Stimulated activated naive B cell treated with anti-CD40 and anti-IgM and Interleukin-4, amounts not matched to agents 10 μg/mL and 1 μg/mL and 100 μg/mL, for 72 hours (primary cell): ENCODE measurements around the gene PRAMEF18.
A peak's percentile ranks its signal among the peaks of the same experiment; 100 is the strongest.
"Not testable (repeated sequence)": the region's sequence is repeated elsewhere in the genome, so short reads cannot be mapped to it uniquely, and the experiment has no call there.

ENCODE experiments used
- ATAC-seq, 2 donors: fragments of 150-1000 bp; cut with Tn5 transposase; replicated peaks; 2 replicates each; pipeline ENCODE4 v1.10.0; 2021; ENCODE audit warnings: moderate library complexity in 1 of 2
- DNase-seq: peaks from one replicate; pipeline ENCODE4 v3.0.0; 2021
- H3K27ac Mint-ChIP-seq: one replicate; pipeline ENCODE4 v1.8.0; 2022; ENCODE audit warnings: mild to moderate bottlenecking, mixed read lengths
- H3K27me3 Mint-ChIP-seq, 2 donors: one replicate each; pipeline ENCODE4 v1.8.0; 2022; ENCODE audit warnings: mixed read lengths in 2 of 2
- H3K36me3 Mint-ChIP-seq, 2 donors: one replicate each; pipeline ENCODE4 v1.8.0; 2022; ENCODE audit warnings: mixed read lengths in 2 of 2, mild to moderate bottlenecking in 1 of 2
- H3K4me1 Mint-ChIP-seq, 2 donors: one replicate each; pipeline ENCODE4 v1.8.0; 2022; ENCODE audit warnings: mixed read lengths in 2 of 2, mild to moderate bottlenecking in 1 of 2
- H3K4me3 Mint-ChIP-seq, 2 donors: one replicate each; pipeline ENCODE4 v1.8.0; 2022; ENCODE audit warnings: mild to moderate bottlenecking in 2 of 2, mixed read lengths in 2 of 2, moderate library complexity in 1 of 2
- H3K9me3 Mint-ChIP-seq, 2 donors: one replicate each; pipeline ENCODE4 v1.8.0; 2022; ENCODE audit warnings: mixed read lengths in 2 of 2, mild to moderate bottlenecking in 1 of 2

Gene PRAMEF18

DNA sequence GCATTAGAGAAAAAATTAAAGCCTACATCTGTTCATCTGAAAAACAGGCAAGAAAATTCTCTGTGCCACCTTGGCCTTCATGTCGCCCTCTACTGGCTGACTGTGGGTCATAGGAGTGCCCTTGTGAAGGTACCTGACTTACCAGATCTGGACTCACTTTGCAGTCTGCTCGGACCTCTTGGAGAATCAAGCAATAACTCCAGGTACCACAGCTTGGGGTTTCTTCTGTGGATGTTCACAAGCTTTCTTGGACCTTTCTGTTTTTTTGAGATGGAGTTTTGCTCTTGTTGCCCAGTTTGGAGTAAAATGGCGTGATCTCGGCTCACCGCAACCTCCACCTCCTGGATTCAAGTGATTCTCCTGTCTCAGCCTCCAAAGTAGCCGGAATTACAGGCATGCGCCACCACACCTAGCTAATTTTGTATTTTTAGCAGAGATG, 2.4 kb upstream of the PRAMEF18 start:
- Mint-ChIP-seq H3K9me3 (no peaks in the 10 kb centered on the region), H3K27me3 (peaks cover 0 to 12% of the 10 kb centered on the region in 2 donors), H3K4me1 (no peaks in the 10 kb centered on the region), H3K36me3 (no peaks in the 10 kb centered on the region), H3K4me3 (no peak overlapping the region), H3K27ac (no peak overlapping the region)
- DNase-seq (no peak), ATAC-seq (peak; percentile 57 to 60)

DNA sequence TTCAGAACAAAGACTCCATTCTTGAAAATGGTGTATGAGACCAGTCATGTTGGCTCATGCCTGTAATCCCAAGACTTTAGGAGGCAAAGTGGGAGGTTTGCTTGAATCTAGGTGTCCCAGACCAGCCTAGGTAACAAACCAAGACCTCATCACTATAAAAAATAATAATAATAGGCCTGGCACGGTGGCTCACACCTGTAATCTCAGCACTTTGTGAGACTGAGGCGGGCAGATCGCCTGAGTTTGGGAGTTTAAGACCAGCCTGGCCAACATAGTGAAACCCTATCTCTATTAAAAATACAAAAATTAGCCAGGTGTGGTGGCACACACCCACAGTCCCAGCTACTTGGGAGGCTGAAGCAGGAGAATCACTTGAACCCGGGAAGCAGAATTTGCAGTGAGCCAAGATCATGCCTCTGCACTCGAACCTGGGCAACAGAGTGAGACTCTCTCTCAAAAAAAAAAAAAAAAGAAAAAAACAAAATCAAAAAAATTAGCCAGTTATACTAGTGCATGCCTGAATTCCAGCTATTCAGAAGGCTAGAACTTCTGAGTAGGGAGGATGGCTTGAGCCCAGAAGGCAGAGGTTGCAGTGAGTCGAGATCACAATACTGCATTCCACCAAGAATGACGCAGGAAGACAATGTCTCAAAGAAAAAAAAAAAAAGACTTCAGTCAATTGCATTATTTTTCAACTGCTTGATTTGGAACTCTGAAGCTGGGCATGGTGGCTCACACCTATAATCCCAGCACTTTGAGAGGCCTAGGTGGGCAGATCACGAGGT, 1.5 kb upstream of the PRAMEF18 start:
- H3K9me3 Mint-ChIP-seq = not testable (repeated sequence)

DNA sequence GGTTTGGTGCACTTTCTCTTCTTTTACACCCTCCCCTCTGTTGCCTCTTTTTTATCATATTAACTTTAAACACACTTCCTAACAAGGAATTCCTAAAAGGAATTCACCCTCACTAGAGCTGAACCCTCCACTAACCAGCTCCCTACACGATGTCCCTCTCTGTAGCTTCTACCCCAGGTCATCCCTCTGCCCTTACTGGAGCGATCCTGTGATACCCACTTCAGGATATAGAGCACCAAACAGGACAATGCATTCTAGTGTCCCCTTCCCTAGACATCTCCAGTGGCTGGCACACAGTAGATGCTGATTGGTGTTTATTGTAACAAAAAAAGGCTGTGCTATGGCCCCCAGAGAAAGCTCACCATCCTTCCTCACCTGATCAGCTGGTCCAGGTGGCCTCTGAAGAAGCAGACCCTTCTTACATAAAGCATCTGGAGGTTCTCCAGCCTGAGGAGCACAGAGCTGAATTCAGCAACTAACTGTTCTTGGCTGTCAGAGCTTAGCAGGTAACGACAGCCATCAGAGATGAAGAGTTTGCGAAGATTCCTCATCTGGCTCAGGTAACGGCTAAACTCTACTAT, 1.4 kb downstream of the PRAMEF18 start:
- H3K27ac Mint-ChIP-seq = no peak overlapping the region
- no peak overlapping the region for H3K4me3 Mint-ChIP-seq
- no peaks in the 10 kb centered on the region for H3K4me1 Mint-ChIP-seq
- no peaks in the 10 kb centered on the region for H3K9me3 Mint-ChIP-seq
- H3K36me3 Mint-ChIP-seq = no peaks in the 10 kb centered on the region
- DNase-seq (no peak), ATAC-seq (no peak)
- peaks cover 0 to 12% of the 10 kb centered on the region in 2 donors for H3K27me3 Mint-ChIP-seq

More for the DNA sequence above, 1.5 kb upstream of the PRAMEF18 start:
- H3K27ac Mint-ChIP-seq, ATAC-seq, DNase-seq, H3K4me3 Mint-ChIP-seq, H3K36me3 Mint-ChIP-seq, H3K4me1 Mint-ChIP-seq: not testable (repeated sequence)
- peaks cover 0 to 12% of the 10 kb centered on the region in 2 donors for H3K27me3 Mint-ChIP-seq

DNA sequence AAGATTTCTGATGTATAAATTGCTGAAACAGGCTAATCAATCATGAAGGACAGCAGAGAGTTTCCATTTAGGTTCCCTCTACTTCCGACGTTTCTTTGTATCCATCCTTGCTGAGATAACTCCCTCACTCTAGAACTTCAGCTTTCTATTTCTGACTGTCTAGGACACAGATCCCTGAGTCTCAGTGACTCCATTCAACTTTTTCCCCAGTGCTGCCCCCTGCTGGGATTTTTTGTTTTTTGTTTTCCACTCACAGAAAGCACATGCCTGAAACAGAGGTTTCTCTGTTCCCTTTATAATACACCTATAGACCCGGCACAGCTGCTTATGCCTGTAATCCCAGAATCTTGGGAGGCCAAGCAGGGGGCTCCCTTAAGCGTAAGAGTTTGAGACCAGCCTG, 3.2 kb downstream of the PRAMEF18 start:
- not testable (repeated sequence) for H3K36me3 Mint-ChIP-seq, H3K27ac Mint-ChIP-seq, H3K9me3 Mint-ChIP-seq, H3K4me1 Mint-ChIP-seq, DNase-seq, H3K4me3 Mint-ChIP-seq
- H3K27me3 Mint-ChIP-seq = peaks cover 0 to 12% of the 10 kb centered on the region in 2 donors
- ATAC-seq = peak in 1 of 2 donors; percentile 42

DNA sequence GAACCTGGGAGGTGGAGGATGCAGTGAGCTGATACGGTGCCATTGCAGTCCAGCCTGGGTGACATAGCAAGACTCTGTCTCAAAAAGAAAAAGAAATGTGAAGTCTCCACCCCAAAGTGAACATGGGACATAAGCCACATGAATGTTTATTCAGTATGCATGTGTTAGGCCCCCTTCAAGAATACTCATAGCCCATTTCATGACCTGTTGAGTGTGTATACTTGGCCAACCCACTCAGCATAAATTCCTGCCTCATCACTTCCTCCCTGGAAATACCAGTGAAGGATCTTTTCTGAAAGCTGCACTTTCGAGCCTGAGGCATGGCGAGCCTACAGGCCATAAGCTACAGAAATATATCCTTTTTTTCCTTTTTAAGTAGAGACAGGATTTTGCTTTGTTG, 6.8 kb downstream of the PRAMEF18 start:
- ATAC-seq, DNase-seq: not testable (repeated sequence)

DNA sequence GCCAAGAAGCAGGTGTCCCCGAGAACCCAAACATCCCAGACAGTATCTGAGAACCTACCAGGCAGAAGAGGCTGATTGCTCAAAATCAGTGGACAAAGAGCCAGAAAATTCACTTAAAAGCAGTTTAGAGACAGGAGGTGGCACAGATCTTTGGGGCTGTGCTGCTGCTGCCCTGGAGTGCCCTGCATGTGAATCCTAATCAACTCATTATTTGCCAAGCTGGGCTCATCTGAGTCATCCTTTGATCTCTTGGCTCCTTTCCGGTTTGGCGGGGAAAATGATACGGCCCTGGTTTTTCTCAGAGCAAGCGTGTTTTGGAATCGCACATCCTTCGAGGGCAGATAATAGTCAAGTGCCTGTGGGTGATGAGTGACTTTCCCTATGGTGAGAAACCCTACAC, 9.3 kb downstream of the PRAMEF18 start:
- not testable (repeated sequence) for H3K4me3 Mint-ChIP-seq, DNase-seq, H3K27ac Mint-ChIP-seq, ATAC-seq, H3K4me1 Mint-ChIP-seq, H3K9me3 Mint-ChIP-seq, H3K36me3 Mint-ChIP-seq, H3K27me3 Mint-ChIP-seq

More for the DNA sequence above, 6.8 kb downstream of the PRAMEF18 start:
- H3K27me3 Mint-ChIP-seq, H3K4me1 Mint-ChIP-seq, H3K9me3 Mint-ChIP-seq, H3K27ac Mint-ChIP-seq, H3K4me3 Mint-ChIP-seq, H3K36me3 Mint-ChIP-seq: not testable (repeated sequence)

DNA sequence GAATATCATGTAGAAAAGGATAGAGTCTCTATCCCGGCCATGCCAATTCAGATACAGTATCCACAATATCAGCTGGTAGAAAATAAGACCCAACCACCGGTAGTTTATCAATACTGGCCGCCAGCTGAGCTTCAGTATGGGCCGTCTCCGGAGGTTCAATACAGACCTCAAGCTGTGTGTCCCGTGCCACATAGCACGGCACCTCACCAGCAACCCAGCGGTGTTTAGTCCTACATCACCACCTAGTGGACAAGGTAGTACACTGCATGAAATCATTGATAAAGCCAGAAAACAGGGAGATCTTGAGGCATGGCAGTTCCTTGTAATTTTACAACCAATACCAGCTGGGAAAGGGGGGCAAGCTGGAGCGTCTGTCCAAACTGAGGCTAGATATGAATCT, 17.2 kb downstream of the PRAMEF18 start:
- H3K4me1 Mint-ChIP-seq, H3K36me3 Mint-ChIP-seq, H3K27me3 Mint-ChIP-seq, ATAC-seq, H3K4me3 Mint-ChIP-seq, H3K9me3 Mint-ChIP-seq, H3K27ac Mint-ChIP-seq, DNase-seq: not testable (repeated sequence)

DNA sequence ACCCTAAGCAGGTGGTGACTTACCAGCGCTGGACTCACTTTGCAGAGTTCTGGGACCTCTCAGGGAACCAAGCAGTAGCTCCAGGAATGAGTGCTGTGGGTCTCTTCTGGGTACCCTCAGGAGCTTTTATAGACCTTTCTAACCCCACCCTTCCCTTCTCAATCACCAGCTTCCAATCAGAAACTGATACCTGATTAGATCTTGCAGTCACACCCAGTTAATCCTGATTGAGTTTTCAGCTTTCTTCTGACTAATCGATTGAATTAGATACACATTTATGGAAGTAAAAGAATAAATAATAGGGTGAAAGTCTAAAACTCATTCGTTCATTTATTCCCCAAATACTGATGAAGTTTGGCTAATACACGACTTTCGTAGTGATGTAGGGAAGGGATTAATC, 24.6 kb downstream of the PRAMEF18 start, which contains the start of gene PRAMEF13:
Gene PRAMEF13, minus strand, starts transcription at position 101 of the 400 bp plus-strand sequence. CDS start 1,820 bp downstream, outside the sequence.
- not testable (repeated sequence) for H3K4me1 Mint-ChIP-seq, ATAC-seq, H3K4me3 Mint-ChIP-seq, DNase-seq, H3K9me3 Mint-ChIP-seq, H3K36me3 Mint-ChIP-seq, H3K27ac Mint-ChIP-seq, H3K27me3 Mint-ChIP-seq
